KOPT-K1 (cell line): ENCODE results near the gene PSMG1.
A peak's percentile ranks its signal among the peaks of the same experiment; 100 is the strongest.
"Not testable (repeated sequence)": the region's sequence is repeated elsewhere in the genome, so short reads cannot be mapped to it uniquely, and the experiment has no call there.

ENCODE experiments used
- H3K27ac ChIP-seq: fragments of 200-600 bp; sonication (generic); 2 replicates; pipeline ENCODE4 v1.5.1; 2016; ENCODE audit warnings: antibody characterized with exemption, mild to moderate bottlenecking, low read depth, low read length; ENCODE audit not compliant: poor library complexity, severe bottlenecking
- H3K36me3 ChIP-seq: fragments of 200-600 bp; sonication (generic); 2 replicates; pipeline ENCODE4 v1.5.1; 2017; ENCODE audit warnings: antibody characterized with exemption, mild to moderate bottlenecking, low read length, moderate library complexity; ENCODE audit not compliant: insufficient read depth
- H3K9me3 ChIP-seq: fragments of 200-600 bp; sonication (generic); 2 replicates; pipeline ENCODE4 v1.5.1; 2017; ENCODE audit warnings: antibody characterized with exemption, low read length, mild to moderate bottlenecking; ENCODE audit not compliant: insufficient read depth, poor library complexity, severe bottlenecking

PSMG1 gene, protein sequence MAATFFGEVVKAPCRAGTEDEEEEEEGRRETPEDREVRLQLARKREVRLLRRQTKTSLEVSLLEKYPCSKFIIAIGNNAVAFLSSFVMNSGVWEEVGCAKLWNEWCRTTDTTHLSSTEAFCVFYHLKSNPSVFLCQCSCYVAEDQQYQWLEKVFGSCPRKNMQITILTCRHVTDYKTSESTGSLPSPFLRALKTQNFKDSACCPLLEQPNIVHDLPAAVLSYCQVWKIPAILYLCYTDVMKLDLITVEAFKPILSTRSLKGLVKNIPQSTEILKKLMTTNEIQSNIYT

GRCh38 chr21:39183272-39184049 lies at the start of gene PSMG1:
Gene PSMG1, minus strand, starts transcription at chr21:39183451. Its CDS starts 66 bp downstream, at chr21:39183385.
- Histone ChIP-seq H3K27ac (peak within 1 kb of the TSS; percentile 77), H3K36me3 (peaks cover 32% of the 10 kb centered on the region), H3K9me3 (no peaks in the 10 kb centered on the region)

DNA sequence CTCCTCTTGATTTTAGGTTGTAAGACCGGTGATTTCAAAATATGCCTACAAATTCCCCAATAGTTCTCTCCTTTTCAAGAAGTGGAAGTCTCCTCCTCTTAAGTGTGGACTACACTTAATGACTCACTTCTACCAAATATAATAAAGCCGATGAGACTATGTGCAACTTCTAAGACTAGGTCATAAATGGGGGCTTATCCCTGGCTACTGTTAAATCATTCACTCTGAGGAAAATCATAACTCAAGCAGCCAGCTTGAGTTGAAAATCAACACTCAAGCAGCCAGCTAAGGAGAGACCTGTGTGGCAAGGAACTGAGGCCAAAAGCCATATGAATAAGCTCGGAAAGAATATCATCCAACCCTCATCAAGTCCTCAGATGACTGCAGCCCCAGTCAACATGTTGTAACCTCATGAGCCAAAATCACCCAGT lies 49.6 kb upstream of the PSMG1 start:
- Histone ChIP-seq H3K9me3 (no peaks in the 10 kb centered on the region), H3K36me3 (peaks cover 97% of the 10 kb centered on the region), H3K27ac (no peak overlapping the region)

DNA sequence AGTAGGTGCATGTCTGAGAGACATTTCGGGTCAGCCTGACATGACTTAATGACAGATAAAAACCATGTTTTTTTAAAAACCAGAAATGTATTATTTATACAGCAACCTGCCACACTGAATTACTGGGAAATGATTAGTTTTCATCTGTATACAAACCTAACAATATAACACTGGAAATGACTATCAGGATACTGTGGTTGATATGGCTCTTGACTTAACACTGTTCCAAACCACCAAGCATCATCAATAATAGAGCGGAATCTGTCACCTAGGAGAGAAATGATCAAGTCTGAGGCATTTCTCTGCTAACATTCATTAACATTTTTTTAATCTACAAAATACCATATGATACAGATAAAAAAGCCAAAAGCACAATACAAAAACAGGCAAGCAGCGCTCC lies 41.7 kb upstream of the PSMG1 start:
- Histone ChIP-seq H3K9me3 (no peaks in the 10 kb centered on the region), H3K36me3 (peaks cover 70% of the 10 kb centered on the region), H3K27ac (no peak overlapping the region)

- Histone ChIP-seq H3K9me3 (no peaks in the 10 kb centered on the region), H3K27ac (no peak overlapping the region), H3K36me3 (peaks cover 60% of the 10 kb centered on the region)
Measured at GRCh38 chr21:39221997-39222486, 38.8 kb upstream of the PSMG1 start.

GRCh38 chr21:39221282-39221996 lies 38.2 kb upstream of the PSMG1 start:
- no peak overlapping the region for H3K27ac ChIP-seq
- peaks cover 58% of the 10 kb centered on the region for H3K36me3 ChIP-seq
- H3K9me3 ChIP-seq: no peaks in the 10 kb centered on the region

DNA sequence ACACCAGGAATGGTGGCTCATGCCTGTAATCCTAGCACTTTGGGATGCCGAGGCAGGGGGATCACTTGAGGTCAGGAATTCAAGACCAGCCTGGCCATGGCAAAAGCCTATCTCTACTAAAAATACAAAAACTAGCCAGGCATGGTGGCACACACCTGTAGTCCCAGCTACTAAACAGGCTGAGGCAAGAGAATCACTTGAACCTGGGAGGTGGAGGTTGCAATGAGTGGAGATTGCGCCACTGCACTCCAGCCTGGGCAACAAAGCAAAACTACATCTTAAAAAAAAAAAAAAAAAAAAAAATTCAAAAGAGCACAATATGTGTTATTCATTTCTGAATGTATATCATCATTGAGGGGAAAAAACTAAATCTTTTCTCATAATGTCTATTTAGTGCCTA lies 37.6 kb upstream of the PSMG1 start:
- peaks cover 57% of the 10 kb centered on the region for H3K36me3 ChIP-seq
- not testable (repeated sequence) for H3K27ac ChIP-seq, H3K9me3 ChIP-seq

- no peak overlapping the region for H3K27ac ChIP-seq
- peaks cover 64% of the 10 kb centered on the region for H3K36me3 ChIP-seq
- H3K9me3 ChIP-seq: no peaks in the 10 kb centered on the region
Measured at GRCh38 chr21:39220150-39220549, 36.9 kb upstream of the PSMG1 start.

GRCh38 chr21:39218082-39218409 lies 34.8 kb upstream of the PSMG1 start:
- peaks cover 62% of the 10 kb centered on the region for H3K36me3 ChIP-seq
- H3K27ac ChIP-seq: no peak overlapping the region
- H3K9me3 ChIP-seq: no peaks in the 10 kb centered on the region

GRCh38 chr21:39217356-39218081 lies 34.3 kb upstream of the PSMG1 start:
- H3K9me3 ChIP-seq: no peaks in the 10 kb centered on the region
- H3K36me3 ChIP-seq: peaks cover 62% of the 10 kb centered on the region
- H3K27ac ChIP-seq: no peak overlapping the region

DNA sequence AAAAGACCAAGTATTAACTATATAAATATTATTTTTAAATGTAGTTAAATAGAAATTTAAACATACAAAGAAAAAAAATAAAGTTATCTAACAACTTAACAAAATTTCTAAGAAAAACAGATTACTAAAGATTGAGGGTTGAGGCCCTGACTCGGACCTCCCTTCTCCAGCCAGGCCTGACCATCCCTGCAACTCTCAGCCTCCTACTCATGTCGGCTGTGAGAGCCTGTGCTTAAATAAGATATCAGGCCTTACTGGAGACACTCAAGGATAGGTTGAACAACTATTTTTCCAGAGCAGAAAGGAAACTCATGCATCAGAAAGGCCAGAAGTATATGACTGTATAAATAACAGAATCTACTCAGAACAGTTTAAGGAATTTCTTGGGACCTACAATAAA lies 33.0 kb upstream of the PSMG1 start:
- Histone ChIP-seq H3K36me3 (peaks cover 63% of the 10 kb centered on the region), H3K9me3 (no peaks in the 10 kb centered on the region)

DNA sequence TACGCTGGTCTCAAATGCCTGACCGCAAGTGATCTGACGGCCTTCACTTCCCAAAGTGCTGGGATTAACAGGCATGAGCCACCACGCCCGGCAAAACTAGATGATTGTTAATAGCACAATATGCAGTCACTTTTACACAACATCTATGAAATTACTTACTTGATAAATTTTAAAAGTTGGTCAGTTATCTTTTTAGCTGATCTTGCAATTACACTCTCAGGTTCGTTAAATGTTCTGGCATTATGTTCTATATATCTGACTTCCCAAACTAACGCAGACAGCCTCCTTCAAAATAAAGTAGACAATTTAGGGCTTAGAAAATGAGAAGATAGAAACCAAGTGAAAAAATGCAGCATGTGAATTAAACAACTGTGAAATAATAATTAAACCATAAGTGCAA lies 31.8 kb upstream of the PSMG1 start:
- peaks cover 75% of the 10 kb centered on the region for H3K36me3 ChIP-seq
- no peak overlapping the region for H3K27ac ChIP-seq
- H3K9me3 ChIP-seq: no peaks in the 10 kb centered on the region

More for the DNA sequence above, 33.0 kb upstream of the PSMG1 start:
- H3K27ac ChIP-seq: no peak overlapping the region

- no peak overlapping the region for H3K27ac ChIP-seq
- peaks cover 93% of the 10 kb centered on the region for H3K36me3 ChIP-seq
Measured at GRCh38 chr21:39209334-39209688, 26.1 kb upstream of the PSMG1 start.

DNA sequence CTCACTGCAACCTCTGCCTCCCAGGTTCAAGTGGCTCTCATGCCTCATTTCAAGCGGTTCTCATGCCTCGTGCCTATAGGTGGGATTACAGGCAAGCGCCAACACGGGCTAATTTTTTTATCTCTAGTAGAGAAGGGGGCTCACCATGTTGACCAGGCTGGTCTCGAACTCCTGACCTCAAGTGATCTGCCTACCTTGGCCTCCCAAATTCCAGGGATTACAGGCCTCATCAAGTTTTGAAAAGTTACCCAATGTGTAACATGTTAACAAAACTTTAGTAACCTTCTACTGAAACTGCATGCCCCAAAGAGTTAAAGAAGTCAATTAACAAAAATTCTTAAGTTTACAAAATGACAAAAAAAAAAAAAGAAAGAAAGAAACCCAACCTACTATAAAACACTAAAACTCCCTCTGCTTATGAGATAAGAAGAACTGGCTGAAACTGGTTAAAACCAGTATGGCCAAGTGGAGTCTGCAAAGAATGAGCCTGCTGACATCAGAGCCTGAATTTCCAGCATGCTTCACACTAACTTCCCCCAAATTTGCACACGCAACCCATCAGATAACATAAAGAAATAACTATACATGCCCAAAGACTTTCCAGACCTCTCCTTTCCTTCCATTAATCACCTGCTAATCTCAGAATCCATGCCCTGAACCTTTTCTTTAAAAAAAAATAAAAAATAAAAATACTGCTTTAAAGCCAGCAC lies 25.5 kb upstream of the PSMG1 start:
- no peaks in the 10 kb centered on the region for H3K9me3 ChIP-seq
- no peak overlapping the region for H3K27ac ChIP-seq
- H3K36me3 ChIP-seq: peaks cover 92% of the 10 kb centered on the region

More at GRCh38 chr21:39209334-39209688, 26.1 kb upstream of the PSMG1 start:
- H3K9me3 ChIP-seq: no peaks in the 10 kb centered on the region

GRCh38 chr21:39204134-39204533 lies 20.9 kb upstream of the PSMG1 start:
- Histone ChIP-seq H3K27ac (no peak overlapping the region), H3K9me3 (no peaks in the 10 kb centered on the region), H3K36me3 (peaks cover 93% of the 10 kb centered on the region)
